ENCODE results near the gene DOK7.
"Not testable (repeated sequence)": the region's sequence is repeated elsewhere in the genome, so short reads cannot be mapped to it uniquely, and the experiment has no call there.

DOK7 gene

DNA sequence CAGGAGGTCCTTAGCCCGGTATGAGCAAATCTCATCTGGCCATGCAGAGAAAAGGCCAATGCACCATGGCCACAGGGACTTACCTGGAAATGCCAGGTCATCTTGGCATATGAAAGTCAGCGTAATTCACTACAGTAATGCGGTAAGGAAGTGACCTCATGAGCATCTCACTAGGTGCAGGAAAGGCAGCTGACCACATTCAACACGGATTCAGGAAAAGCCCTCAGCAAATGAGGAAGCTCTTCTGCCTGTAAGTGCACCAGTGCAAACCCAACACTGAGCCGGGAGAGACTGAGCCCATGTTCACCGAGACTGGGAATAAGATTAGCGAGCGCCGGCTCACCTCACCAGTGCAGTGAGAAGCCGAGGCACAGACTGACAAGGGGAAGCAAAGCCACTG is 45.4 kb downstream of the DOK7 start:
- H3K9me3 ChIP-seq (ENCODE audit: control insufficient read depth, insufficient read depth, low read length) = no peaks in the 10 kb centered on the region
- H3K27me3 ChIP-seq (ENCODE audit: control insufficient read depth, insufficient read depth, low read length) = no peaks in the 10 kb centered on the region
- no peak for DNase-seq (ENCODE audit: low read depth, low spot score)
- no peak overlapping the region for H3K27ac ChIP-seq (ENCODE audit: low read length)
- peaks cover 17% of the 10 kb centered on the region for H3K36me3 ChIP-seq (ENCODE audit: control insufficient read depth, insufficient read depth, low read length)
- no peak overlapping the region for H3K4me3 ChIP-seq (ENCODE audit: low read length)
- no CpG with 5 or more reads among the region's 10 CpGs for WGBS (ENCODE audit: insufficient coverage, insufficient read length)
- H3K4me1 ChIP-seq (ENCODE audit: control insufficient read depth, insufficient read depth, low read length) = no peaks in the 10 kb centered on the region

DNA sequence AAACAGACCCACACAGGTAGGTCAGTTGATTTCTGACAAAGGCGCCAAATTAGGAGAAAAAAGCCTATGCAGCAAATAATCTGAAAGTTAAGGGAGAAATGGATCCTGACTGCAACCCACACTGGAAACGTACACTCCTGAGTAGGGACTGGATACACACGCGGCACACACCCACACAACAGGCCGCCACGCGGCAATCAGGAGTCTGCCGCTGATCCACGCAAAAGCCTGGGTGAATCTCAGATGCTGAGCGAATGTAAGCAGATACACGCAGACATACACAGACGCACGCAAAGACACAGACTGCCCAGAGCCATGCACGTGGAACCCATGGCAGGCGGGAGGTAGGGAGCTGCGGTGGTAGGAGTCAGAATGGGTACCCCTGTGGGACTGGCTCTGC is 47.4 kb downstream of the DOK7 start:
- H3K27me3 ChIP-seq (ENCODE audit: control insufficient read depth, insufficient read depth, low read length) = no peaks in the 10 kb centered on the region
- no peak overlapping the region for H3K4me3 ChIP-seq (ENCODE audit: low read length)
- no peaks in the 10 kb centered on the region for H3K9me3 ChIP-seq (ENCODE audit: control insufficient read depth, insufficient read depth, low read length)
- peaks cover 28% of the 10 kb centered on the region for H3K36me3 ChIP-seq (ENCODE audit: control insufficient read depth, insufficient read depth, low read length)
- no peak for DNase-seq (ENCODE audit: low read depth, low spot score)
- no CpG with 5 or more reads among the region's 16 CpGs for WGBS (ENCODE audit: insufficient coverage, insufficient read length)
- H3K4me1 ChIP-seq (ENCODE audit: control insufficient read depth, insufficient read depth, low read length) = no peaks in the 10 kb centered on the region
- H3K27ac ChIP-seq (ENCODE audit: low read length) = no peak overlapping the region

DNA sequence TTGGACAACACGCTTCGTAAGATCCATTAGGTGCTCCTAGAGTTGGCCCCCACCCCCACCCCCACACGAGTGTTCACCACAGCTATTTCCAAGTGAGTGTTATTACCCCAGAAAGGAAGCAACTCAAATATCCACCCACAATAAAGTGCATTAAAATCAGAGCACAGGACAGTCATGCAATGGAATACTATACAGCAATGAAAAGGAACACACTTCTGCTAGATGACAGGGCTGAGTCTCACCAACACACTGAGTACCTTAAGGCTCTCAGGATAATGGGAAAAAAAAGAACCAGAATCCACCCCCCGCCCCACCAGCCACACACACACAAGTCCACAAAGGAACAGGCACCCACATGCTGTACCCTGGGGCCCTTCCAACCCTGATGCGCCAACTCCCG is 48.1 kb downstream of the DOK7 start:
- no peak overlapping the region for H3K27ac ChIP-seq (ENCODE audit: low read length)
- no peak overlapping the region for H3K4me3 ChIP-seq (ENCODE audit: low read length)
- peaks cover 2% of the 10 kb centered on the region for H3K4me1 ChIP-seq (ENCODE audit: control insufficient read depth, insufficient read depth, low read length)
- H3K9me3 ChIP-seq (ENCODE audit: control insufficient read depth, insufficient read depth, low read length) = no peaks in the 10 kb centered on the region
- DNase-seq (ENCODE audit: low read depth, low spot score) = no peak
- no peaks in the 10 kb centered on the region for H3K27me3 ChIP-seq (ENCODE audit: control insufficient read depth, insufficient read depth, low read length)
- no CpG with 5 or more reads among the region's 6 CpGs for WGBS (ENCODE audit: insufficient coverage, insufficient read length)
- H3K36me3 ChIP-seq (ENCODE audit: control insufficient read depth, insufficient read depth, low read length) = peaks cover 31% of the 10 kb centered on the region

DNA sequence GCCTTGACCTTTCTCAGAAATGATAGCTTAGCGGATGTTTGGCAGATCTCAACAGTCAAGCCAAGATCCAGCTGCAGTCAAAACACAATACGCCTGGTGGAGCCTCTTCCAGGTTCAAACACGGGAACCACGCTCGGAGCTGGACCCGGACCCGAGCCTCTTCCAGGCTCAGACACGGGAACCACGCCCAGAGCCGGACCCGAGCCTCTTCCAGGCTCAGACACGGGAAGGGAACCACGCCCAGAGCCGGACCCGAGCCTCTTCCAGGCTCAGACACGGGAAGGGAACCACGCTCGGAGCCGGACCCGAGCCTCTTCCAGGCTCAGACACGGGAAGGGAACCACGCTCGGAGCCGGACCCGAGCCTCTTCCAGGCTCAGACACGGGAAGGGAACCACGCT is 48.5 kb downstream of the DOK7 start:
- H3K27ac ChIP-seq (ENCODE audit: low read length); H3K4me1 ChIP-seq (ENCODE audit: control insufficient read depth, insufficient read depth, low read length); H3K9me3 ChIP-seq (ENCODE audit: control insufficient read depth, insufficient read depth, low read length); H3K4me3 ChIP-seq (ENCODE audit: low read length); H3K27me3 ChIP-seq (ENCODE audit: control insufficient read depth, insufficient read depth, low read length); DNase-seq (ENCODE audit: low read depth, low spot score): not testable (repeated sequence)
- WGBS (ENCODE audit: insufficient coverage, insufficient read length) = no CpG with 5 or more reads among the region's 27 CpGs
- H3K36me3 ChIP-seq (ENCODE audit: control insufficient read depth, insufficient read depth, low read length) = peaks cover 35% of the 10 kb centered on the region

DNA sequence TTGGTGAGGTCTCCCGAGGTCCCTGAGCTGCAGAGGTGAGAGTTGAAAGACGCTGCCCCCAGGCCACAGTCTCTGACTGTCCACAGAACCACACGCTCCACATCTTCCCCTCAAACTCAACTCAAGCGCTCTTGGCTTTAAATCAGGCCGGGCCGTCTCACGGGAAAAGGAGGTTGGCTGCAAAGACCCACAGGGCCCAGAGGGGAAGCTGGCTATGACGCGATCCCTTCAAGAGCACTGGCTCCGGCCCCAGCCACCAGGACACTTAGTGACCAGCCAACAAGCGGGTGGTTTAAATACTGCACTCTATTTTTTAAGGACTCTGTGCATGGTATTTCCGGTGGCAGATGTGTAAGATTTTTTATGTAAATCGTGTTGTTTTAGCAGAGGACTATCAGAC is 49.2 kb downstream of the DOK7 start:
- H3K36me3 ChIP-seq (ENCODE audit: control insufficient read depth, insufficient read depth, low read length) = peaks cover 41% of the 10 kb centered on the region
- H3K27ac ChIP-seq (ENCODE audit: low read length) = no peak overlapping the region
- no peaks in the 10 kb centered on the region for H3K27me3 ChIP-seq (ENCODE audit: control insufficient read depth, insufficient read depth, low read length)
- H3K9me3 ChIP-seq (ENCODE audit: control insufficient read depth, insufficient read depth, low read length) = no peaks in the 10 kb centered on the region
- WGBS (ENCODE audit: insufficient coverage, insufficient read length) = no CpG with 5 or more reads among the region's 13 CpGs
- peaks cover 3% of the 10 kb centered on the region for H3K4me1 ChIP-seq (ENCODE audit: control insufficient read depth, insufficient read depth, low read length)
- no peak overlapping the region for H3K4me3 ChIP-seq (ENCODE audit: low read length)
- no peak for DNase-seq (ENCODE audit: low read depth, low spot score)

DNA sequence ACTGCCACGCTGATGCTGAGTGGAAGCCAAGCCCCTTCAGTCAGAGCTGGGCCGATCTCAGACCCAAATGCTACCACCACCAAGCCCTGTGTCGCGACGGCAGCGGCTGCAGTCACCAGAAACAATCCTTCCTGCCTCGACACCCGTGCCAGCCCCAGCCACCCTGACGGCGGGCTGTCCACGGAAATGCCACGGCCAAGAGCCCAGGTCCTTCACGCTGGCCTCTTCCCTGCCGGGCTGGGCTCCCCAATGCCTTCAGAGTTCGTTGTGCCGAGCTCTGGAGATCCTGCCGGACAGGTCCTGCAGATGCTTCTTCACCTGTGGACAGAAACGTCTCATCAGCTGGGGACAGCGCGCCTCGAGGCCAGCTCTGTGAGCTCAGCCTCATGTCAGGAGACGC is 49.6 kb downstream of the DOK7 start:
- no peak overlapping the region for H3K27ac ChIP-seq (ENCODE audit: low read length)
- WGBS (ENCODE audit: insufficient coverage, insufficient read length) = no CpG with 5 or more reads among the region's 22 CpGs
- H3K4me3 ChIP-seq (ENCODE audit: low read length) = no peak overlapping the region
- DNase-seq (ENCODE audit: low read depth, low spot score) = no peak
- no peaks in the 10 kb centered on the region for H3K27me3 ChIP-seq (ENCODE audit: control insufficient read depth, insufficient read depth, low read length)
- no peaks in the 10 kb centered on the region for H3K9me3 ChIP-seq (ENCODE audit: control insufficient read depth, insufficient read depth, low read length)
- peaks cover 46% of the 10 kb centered on the region for H3K36me3 ChIP-seq (ENCODE audit: control insufficient read depth, insufficient read depth, low read length)
- H3K4me1 ChIP-seq (ENCODE audit: control insufficient read depth, insufficient read depth, low read length) = peaks cover 3% of the 10 kb centered on the region

DNA sequence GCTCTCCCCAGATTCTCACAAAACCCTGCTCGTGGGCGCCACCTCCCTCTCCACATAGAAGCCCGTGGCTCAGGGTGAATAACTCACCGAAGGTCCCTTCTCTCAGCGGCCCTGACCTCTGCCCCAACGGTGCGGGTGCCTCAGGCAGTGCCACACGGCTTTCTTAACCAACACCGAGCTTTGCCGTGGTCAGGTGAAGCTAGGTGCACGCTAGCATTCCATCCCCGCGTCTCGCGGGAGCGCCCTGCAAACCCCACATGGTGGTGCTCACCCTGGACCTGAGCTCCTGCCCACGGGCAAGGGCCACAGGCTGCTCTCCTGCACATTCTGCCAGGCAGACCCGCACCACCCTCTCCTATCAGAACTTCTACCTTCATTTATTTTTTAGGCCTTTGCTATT is 50.7 kb downstream of the DOK7 start:
- no peak overlapping the region for H3K4me3 ChIP-seq (ENCODE audit: low read length)
- H3K4me1 ChIP-seq (ENCODE audit: control insufficient read depth, insufficient read depth, low read length) = peaks cover 3% of the 10 kb centered on the region
- no peaks in the 10 kb centered on the region for H3K27me3 ChIP-seq (ENCODE audit: control insufficient read depth, insufficient read depth, low read length)
- H3K27ac ChIP-seq (ENCODE audit: low read length) = no peak overlapping the region
- no peaks in the 10 kb centered on the region for H3K9me3 ChIP-seq (ENCODE audit: control insufficient read depth, insufficient read depth, low read length)
- H3K36me3 ChIP-seq (ENCODE audit: control insufficient read depth, insufficient read depth, low read length) = peaks cover 46% of the 10 kb centered on the region
- no peak for DNase-seq (ENCODE audit: low read depth, low spot score)
- WGBS (ENCODE audit: insufficient coverage, insufficient read length) = no CpG with 5 or more reads among the region's 18 CpGs

DNA sequence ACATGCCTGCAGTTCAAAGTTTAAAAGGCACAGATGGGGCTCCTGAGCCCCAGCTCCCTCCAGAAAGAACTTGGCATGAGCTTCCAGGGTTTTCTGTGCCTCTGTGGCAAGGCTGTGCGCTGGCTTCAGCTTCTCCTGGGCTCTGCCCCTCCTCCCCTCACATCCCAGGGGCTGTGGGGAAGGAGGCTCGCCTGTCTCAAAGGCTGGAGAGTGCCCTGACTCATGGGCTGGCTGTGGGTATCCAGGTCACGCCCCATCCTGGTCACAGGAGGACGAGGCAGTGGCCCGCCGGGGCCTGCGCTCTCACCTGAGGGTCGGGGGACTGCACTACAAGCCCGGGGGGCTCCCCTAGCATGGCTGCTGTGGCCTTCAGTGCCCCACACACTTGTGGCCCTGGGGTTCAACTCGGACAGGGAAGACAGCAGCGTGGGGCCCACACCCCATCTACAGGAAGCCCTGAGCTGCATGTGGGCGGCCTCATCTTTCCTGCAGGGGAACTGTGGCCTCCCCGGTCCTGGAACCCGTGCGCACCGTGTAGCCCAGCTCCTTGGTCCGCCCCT is 51.2 kb downstream of the DOK7 start:
- Histone ChIP-seq H3K9me3 (ENCODE audit: control insufficient read depth, insufficient read depth, low read length) (no peaks in the 10 kb centered on the region), H3K36me3 (ENCODE audit: control insufficient read depth, insufficient read depth, low read length) (peaks cover 50% of the 10 kb centered on the region), H3K4me1 (ENCODE audit: control insufficient read depth, insufficient read depth, low read length) (peaks cover 3% of the 10 kb centered on the region), H3K27me3 (ENCODE audit: control insufficient read depth, insufficient read depth, low read length) (no peaks in the 10 kb centered on the region), H3K27ac (ENCODE audit: low read length) (no peak overlapping the region), H3K4me3 (ENCODE audit: low read length) (no peak overlapping the region)
- WGBS (ENCODE audit: insufficient coverage, insufficient read length) = no CpG with 5 or more reads among the region's 17 CpGs
- no peak for DNase-seq (ENCODE audit: low read depth, low spot score)

DNA sequence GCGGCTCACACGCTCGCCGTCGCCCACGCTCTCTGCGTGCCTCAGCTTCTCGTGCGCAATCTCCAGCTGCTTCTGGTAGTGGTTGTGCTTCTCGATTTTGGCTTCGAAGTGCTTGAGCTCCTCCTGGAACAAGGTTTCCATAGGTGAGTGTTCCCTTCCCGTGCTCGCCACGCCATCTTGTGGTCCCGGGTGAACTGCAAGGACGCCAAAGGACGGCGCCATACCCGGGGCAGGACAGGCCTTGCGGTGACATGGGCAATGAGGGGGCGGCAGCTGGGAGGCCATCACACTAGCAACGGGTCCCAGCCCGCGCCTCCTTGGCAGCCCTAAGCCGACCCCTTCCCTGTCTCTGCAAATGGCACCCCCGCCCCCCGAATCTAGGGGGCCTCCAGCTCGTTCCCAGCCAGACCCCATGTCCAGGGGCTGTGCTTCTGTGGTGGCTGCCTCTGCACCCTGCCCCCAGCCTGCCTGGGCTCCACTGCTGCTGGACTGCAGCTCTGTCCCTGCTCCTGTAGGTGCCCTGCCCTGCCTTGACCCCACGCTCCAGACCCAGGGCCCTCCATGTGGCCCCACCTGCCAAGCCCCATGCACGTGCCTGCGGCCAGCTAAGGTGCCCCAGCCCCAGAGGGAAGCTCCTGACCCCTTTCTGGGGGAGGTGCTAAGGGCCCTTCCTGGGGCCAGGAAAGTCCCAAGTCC is 51.8 kb downstream of the DOK7 start:
- no peak overlapping the region for H3K27ac ChIP-seq (ENCODE audit: low read length)
- H3K4me3 ChIP-seq (ENCODE audit: low read length) = no peak overlapping the region
- H3K9me3 ChIP-seq (ENCODE audit: control insufficient read depth, insufficient read depth, low read length) = no peaks in the 10 kb centered on the region
- peaks cover 49% of the 10 kb centered on the region for H3K36me3 ChIP-seq (ENCODE audit: control insufficient read depth, insufficient read depth, low read length)
- no peak for DNase-seq (ENCODE audit: low read depth, low spot score)
- H3K27me3 ChIP-seq (ENCODE audit: control insufficient read depth, insufficient read depth, low read length) = no peaks in the 10 kb centered on the region
- H3K4me1 ChIP-seq (ENCODE audit: control insufficient read depth, insufficient read depth, low read length) = peaks cover 3% of the 10 kb centered on the region
- no CpG with 5 or more reads among the region's 31 CpGs for WGBS (ENCODE audit: insufficient coverage, insufficient read length)

DNA sequence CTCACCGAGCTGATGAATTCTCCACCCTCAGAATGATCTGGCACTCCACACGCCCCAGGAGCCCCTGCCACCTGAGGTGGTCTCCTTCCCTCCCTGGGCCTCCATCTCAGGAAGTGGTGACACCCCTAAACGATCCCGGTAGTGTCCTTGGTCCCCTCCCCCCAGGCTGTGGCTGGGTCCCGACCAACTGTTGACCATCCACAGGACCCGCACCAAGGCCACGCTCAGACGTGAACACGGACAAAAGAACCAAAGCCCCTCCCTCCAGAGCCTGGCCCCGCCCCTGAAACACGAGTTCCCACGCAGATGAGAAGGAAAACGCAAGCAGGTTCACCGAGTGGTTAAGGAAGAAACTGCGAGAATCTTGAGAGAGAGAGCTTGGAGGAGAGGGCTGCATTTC is 52.5 kb downstream of the DOK7 start:
- Histone ChIP-seq H3K4me3 (ENCODE audit: low read length) (no peak overlapping the region), H3K36me3 (ENCODE audit: control insufficient read depth, insufficient read depth, low read length) (peaks cover 53% of the 10 kb centered on the region), H3K27me3 (ENCODE audit: control insufficient read depth, insufficient read depth, low read length) (no peaks in the 10 kb centered on the region), H3K9me3 (ENCODE audit: control insufficient read depth, insufficient read depth, low read length) (no peaks in the 10 kb centered on the region), H3K27ac (ENCODE audit: low read length) (no peak overlapping the region), H3K4me1 (ENCODE audit: control insufficient read depth, insufficient read depth, low read length) (peaks cover 3% of the 10 kb centered on the region)
- no CpG with 5 or more reads among the region's 15 CpGs for WGBS (ENCODE audit: insufficient coverage, insufficient read length)
- DNase-seq (ENCODE audit: low read depth, low spot score) = no peak
